GM18508 (cell line): ENCODE data around the gene MAP2K5.
"Not testable (repeated sequence)": the region's sequence is repeated elsewhere in the genome, so short reads cannot be mapped to it uniquely, and the experiment has no call there.

ENCODE experiments used
- ATAC-seq: cut with Tn5 transposase; IDR thresholded peaks from one replicate; pipeline ENCODE4 v1.9.1; 2021; ENCODE audit warnings: moderate number of reproducible peaks; ENCODE audit not compliant: insufficient read depth, unreplicated experiment

The MAP2K5 gene

GRCh38 chr15:67590191-67590590 lies 47.7 kb downstream of the MAP2K5 start:
- ATAC-seq: no peak

GRCh38 chr15:67592245-67592644 lies 49.7 kb downstream of the MAP2K5 start:
- ATAC-seq: no peak

GRCh38 chr15:67593562-67593961 lies 51.1 kb downstream of the MAP2K5 start:
- no peak for ATAC-seq

GRCh38 chr15:67594770-67595169 lies 52.3 kb downstream of the MAP2K5 start:
- ATAC-seq: no peak

- no peak for ATAC-seq
These were observed 53.1 kb downstream of the MAP2K5 start for GRCh38 chr15:67595572-67595971.

- ATAC-seq: no peak
These were observed 58.6 kb downstream of the MAP2K5 start for GRCh38 chr15:67601073-67601472.

- ATAC-seq: no peak
These were observed 60.6 kb downstream of the MAP2K5 start for GRCh38 chr15:67603063-67603462.

- ATAC-seq: no peak
These were observed 63.4 kb downstream of the MAP2K5 start for GRCh38 chr15:67605871-67606270.

- ATAC-seq: no peak
These were observed 64.2 kb downstream of the MAP2K5 start for GRCh38 chr15:67606742-67607141.

- ATAC-seq: no peak
These were observed 64.8 kb downstream of the MAP2K5 start for GRCh38 chr15:67607329-67607728.

GRCh38 chr15:67607959-67608637 lies 65.6 kb downstream of the MAP2K5 start:
- no peak for ATAC-seq

- no peak for ATAC-seq
These were observed 66.1 kb downstream of the MAP2K5 start for GRCh38 chr15:67608638-67608959.

- ATAC-seq: no peak
These were observed 69.2 kb downstream of the MAP2K5 start for GRCh38 chr15:67611370-67612369.

- no peak for ATAC-seq
These were observed 70.7 kb downstream of the MAP2K5 start for GRCh38 chr15:67613211-67613610.

GRCh38 chr15:67613708-67614107 lies 71.2 kb downstream of the MAP2K5 start:
- ATAC-seq: no peak

GRCh38 chr15:67615131-67615534 lies 72.6 kb downstream of the MAP2K5 start:
- not testable (repeated sequence) for ATAC-seq

- no peak for ATAC-seq
These were observed 75.8 kb downstream of the MAP2K5 start for GRCh38 chr15:67618297-67618696.

GRCh38 chr15:67622110-67622509 lies 79.6 kb downstream of the MAP2K5 start:
- ATAC-seq: no peak

GRCh38 chr15:67632261-67632660 lies 89.8 kb downstream of the MAP2K5 start:
- ATAC-seq: no peak

GRCh38 chr15:67635950-67636349 lies 93.4 kb downstream of the MAP2K5 start:
- not testable (repeated sequence) for ATAC-seq

GRCh38 chr15:67639591-67639990 lies 97.1 kb downstream of the MAP2K5 start:
- no peak for ATAC-seq
